Measurements from ENCODE around the gene DAPL1. TPM values are rescaled to one million over a fixed set of nuclear protein-coding genes. Genes with fewer than 3 reads are reported as not detected.

The DAPL1 gene
- total RNA-seq, 1 experiment from 2014 or later: not detected

GRCh38 chr2:158746488-158746887, 48.6 kb upstream of the DAPL1 start:
- intact Hi-C loops (cut with micrococcal nuclease; ENCODE audit: unreplicated experiment) (loop anchor here (5.0 to 10.0 kb wide), 2 partner anchors 724 to 1252 kb away; no protein-coding TSS in a partner anchor), in situ Hi-C loops (cut with HindIII; ENCODE audit: low pct_unique_long_range_greater_than_20kb, low sequenced_read_pairs) (no loop called here)
- no peak overlapping the region for H3K27ac ChIP-seq (ENCODE audit: low read length)
- no peaks in the 10 kb centered on the region; the same call in none of the 2 replicates for H3K4me1 ChIP-seq (ENCODE audit: control insufficient read depth, insufficient read depth, low read length)
- no peak for ATAC-seq
- no peak for DNase-seq (ENCODE audit: low read depth, low spot score)
- ChIA-PET POLR2A (no interaction called here), CTCF (interaction anchor here (0.6 to 2.4 kb wide), 4 partner anchors 8 to 1006 kb away, joined by 3 to 11 read pairs (median 7); no protein-coding TSS in a partner anchor)
- no peaks in the 10 kb centered on the region for H3K36me3 ChIP-seq (ENCODE audit: control insufficient read depth, insufficient read depth, low read length)
- TF ChIP-seq SIN3A (IDR thresholded peaks at IDR 0.05; ENCODE audit: borderline replicate concordance, insufficient read depth, low read depth, low read length) (no peak), TCF7L2 (IDR thresholded peaks at IDR 0.05; ENCODE audit: low read depth, low read length) (no peak), CTCF (IDR thresholded peaks at IDR 0.05) (no peak), POLR2AphosphoS5 (IDR thresholded peaks at IDR 0.05; ENCODE audit: low read depth, low read length) (no peak), REST (IDR thresholded peaks at IDR 0.05; ENCODE audit: insufficient read depth in 1 of 2, low read depth in 2 of 2, low read length in 1 of 2) (no peak)
- H3K4me3 ChIP-seq (ENCODE audit: low read depth in 2 of 2, low read length in 2 of 2): no peak overlapping the region
- BruUV-seq (replicated peaks): no TSS peak
- peaks cover 20% of the 10 kb centered on the region for H3K27me3 ChIP-seq (ENCODE audit: control insufficient read depth, insufficient read depth, low read length)
- H3K9me3 ChIP-seq (ENCODE audit: control insufficient read depth, insufficient read depth, low read depth, low read length): no peaks in the 10 kb centered on the region

DNA sequence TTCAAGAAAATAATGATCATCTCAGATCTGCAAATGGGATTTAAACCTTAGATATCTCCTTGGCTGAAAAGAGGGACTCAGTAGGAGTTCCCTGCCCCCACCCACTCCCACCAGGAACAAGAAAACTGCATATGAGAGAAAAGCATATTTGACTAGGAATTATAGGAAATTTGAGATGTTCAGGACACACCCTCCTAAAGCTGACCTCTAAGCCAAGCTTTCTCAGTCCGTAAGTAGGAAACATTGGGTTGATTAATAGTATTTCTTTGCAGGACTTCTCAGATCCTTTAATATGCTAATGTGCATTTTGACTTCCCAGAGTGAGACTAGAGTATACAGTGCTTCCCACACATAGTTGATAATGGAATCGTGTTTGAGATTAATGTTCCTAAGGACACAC, 47.8 kb upstream of the DAPL1 start:
- TF ChIP-seq CTCF (IDR thresholded peaks at IDR 0.05) (no peak), TCF7L2 (IDR thresholded peaks at IDR 0.05; ENCODE audit: low read depth, low read length) (no peak), SIN3A (IDR thresholded peaks at IDR 0.05; ENCODE audit: borderline replicate concordance, insufficient read depth, low read depth, low read length) (no peak), POLR2AphosphoS5 (IDR thresholded peaks at IDR 0.05; ENCODE audit: low read depth, low read length) (no peak), REST (IDR thresholded peaks at IDR 0.05; ENCODE audit: insufficient read depth in 1 of 2, low read depth in 2 of 2, low read length in 1 of 2) (no peak)
- BruUV-seq (replicated peaks): no TSS peak
- ChIA-PET CTCF (no interaction called here), POLR2A (no interaction called here)
- no peaks in the 10 kb centered on the region; the same call in 1 of the 2 replicates for H3K4me1 ChIP-seq (ENCODE audit: control insufficient read depth, insufficient read depth, low read length)
- no peaks in the 10 kb centered on the region for H3K36me3 ChIP-seq (ENCODE audit: control insufficient read depth, insufficient read depth, low read length)
- H3K27ac ChIP-seq (ENCODE audit: low read length): no peak overlapping the region
- DNase-seq (ENCODE audit: low read depth, low spot score) (no peak), ATAC-seq (no peak)
- in situ Hi-C loops (cut with HindIII; ENCODE audit: low pct_unique_long_range_greater_than_20kb, low sequenced_read_pairs): no loop called here
- no peaks in the 10 kb centered on the region for H3K9me3 ChIP-seq (ENCODE audit: control insufficient read depth, insufficient read depth, low read depth, low read length)
- intact Hi-C loops (cut with micrococcal nuclease; ENCODE audit: unreplicated experiment): loop anchor here (5.0 to 10.0 kb wide), 2 partner anchors 725 to 1252 kb away; no protein-coding TSS in a partner anchor
- peaks cover 20% of the 10 kb centered on the region for H3K27me3 ChIP-seq (ENCODE audit: control insufficient read depth, insufficient read depth, low read length)
- no peak overlapping the region for H3K4me3 ChIP-seq (ENCODE audit: low read depth in 2 of 2, low read length in 2 of 2)

Measured in Panc1 (cell line).